HL-60/S4 treated with retinoic acid at 250 ng/mL for 4 days and 3 days (cell line): ENCODE measurements around the gene PCLO.

Source experiments
- in situ Hi-C: fragments of 300-500 bp; cut with MboI; formaldehyde crosslinking; loops from 2 replicates; pipeline ENCODE4 v1.7.0; 2022; ENCODE audit warnings: low sequenced_read_pairs

The PCLO gene

GRCh38 chr7:82841828-82842227 lies 320.9 kb downstream of the PCLO start:
- in situ Hi-C loops: no loop called here

DNA sequence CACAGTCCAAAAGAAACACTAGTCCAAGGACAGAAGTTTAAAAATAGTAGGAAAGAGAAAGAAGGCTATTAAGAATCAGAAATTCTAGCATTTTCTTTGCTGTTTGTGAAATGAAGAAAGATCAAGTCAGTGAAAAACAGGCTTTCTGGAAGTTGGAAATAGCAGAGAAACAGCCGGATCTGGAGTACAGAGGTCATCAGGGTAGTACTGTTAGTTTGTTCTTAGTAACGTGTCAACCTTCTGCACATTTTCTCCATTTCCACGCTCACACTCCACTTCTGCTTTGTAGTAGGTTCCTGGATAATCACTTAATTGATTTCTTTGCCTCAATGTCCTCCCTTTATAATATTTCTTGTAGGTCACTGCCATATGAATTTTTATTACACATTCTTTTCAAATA lies 322.6 kb downstream of the PCLO start:
- in situ Hi-C loops: no loop called here

DNA sequence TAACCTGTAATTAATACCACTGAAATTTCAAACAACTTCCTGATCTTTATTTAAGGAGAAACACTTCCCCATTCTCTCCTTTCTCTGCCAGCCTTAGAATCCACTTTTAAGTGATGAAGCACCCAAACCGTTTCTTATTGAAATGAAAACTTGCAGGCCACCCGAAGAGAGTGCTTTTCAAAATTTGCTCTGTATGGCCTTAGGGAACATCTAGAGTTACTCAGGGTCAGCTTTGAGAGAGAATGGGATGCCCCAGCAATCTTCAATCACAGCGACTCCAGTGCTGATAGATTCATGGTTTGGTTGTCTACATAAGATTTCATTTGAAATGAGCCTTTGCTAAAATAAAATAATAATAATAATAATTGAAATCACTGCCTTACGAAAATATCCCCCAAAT lies 323.1 kb downstream of the PCLO start:
- in situ Hi-C loops: no loop called here

- in situ Hi-C loops: no loop called here
Observed at GRCh38 chr7:82839063-82839462, 323.6 kb downstream of the PCLO start.

DNA sequence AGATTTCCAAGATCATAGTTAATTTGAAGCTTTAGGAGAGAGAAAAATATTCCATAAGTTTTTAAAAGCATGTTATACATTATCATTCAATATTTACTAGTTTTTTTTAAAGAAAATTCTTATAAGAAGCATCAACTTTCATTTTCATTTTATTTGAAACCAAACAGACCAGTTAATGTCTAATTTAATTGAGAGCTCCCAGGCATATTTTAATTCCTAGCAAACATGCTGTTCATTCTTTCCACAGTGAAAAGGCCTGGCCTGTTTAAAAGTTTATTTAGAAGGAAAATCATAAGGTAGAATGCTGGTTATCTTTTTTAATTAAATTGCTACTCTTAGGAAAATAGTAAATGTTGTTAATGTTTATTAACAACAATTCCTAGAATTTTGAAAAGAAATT lies 324.4 kb downstream of the PCLO start:
- in situ Hi-C loops: no loop called here

DNA sequence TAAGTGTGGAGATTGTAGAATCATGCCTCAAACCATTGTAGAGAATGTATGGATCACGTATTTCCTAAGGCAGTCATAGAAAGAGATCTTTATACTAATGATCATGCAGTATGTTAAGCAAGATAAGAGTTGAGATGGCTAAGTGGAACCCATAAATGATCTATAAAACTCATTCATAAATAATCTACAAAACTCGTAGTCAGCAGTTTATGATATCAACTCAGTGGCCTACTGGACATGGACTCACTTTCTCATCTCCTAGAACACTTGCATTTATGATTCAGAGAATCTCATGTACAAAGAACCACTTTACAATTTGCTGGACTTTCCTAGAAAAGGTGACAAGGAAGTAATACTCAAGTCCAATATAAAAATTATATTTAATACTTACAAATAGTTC lies 339.6 kb downstream of the PCLO start:
- in situ Hi-C loops: no loop called here

DNA sequence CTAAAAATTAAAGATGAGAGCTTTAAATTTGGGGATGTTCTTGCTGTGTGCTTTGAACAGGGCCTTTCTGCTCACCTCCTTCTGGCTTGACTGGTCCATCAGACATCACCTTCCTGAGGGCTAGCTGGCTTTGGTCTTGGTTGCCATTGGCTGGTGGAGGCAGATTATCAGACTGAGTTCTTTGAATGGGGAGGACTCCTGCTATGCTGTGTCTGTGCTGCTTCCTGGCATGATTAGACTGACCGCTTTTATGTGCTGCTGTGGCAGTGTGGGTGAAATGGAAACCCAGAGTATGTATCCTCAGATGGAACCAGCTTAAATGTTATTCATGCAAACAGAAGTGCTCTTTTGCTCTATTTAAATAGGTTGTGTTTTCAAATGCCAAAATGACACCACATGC lies 341.6 kb downstream of the PCLO start:
- in situ Hi-C loops: no loop called here

- in situ Hi-C loops: no loop called here
Observed at GRCh38 chr7:82818171-82818570, 344.5 kb downstream of the PCLO start.

DNA sequence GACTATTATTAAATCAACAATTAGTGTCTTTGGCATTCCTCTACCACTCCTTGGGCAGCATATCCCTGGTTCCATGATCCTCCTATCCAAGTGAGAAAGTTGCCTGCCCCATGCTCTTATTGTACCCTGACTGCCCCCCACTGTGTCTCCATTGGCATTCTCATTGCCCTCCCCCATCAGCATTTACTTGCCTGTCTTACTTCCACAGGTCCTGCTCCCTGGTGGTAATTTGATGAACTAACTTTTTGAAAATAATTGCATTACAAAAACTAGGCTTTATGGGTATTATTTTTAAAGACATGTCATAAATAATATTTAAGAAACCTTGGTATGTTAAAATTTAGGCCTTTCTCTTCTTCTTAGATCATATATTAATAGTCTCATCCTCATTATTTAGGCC lies 346.4 kb downstream of the PCLO start:
- in situ Hi-C loops: no loop called here

GRCh38 chr7:82810558-82811259 lies 352.0 kb downstream of the PCLO start:
- in situ Hi-C loops: no loop called here

GRCh38 chr7:82808633-82809032 lies 354.1 kb downstream of the PCLO start:
- in situ Hi-C loops: no loop called here

GRCh38 chr7:82805527-82805960 lies 357.1 kb downstream of the PCLO start:
- in situ Hi-C loops: no loop called here

GRCh38 chr7:82803411-82803810 lies 359.3 kb downstream of the PCLO start:
- in situ Hi-C loops: no loop called here

DNA sequence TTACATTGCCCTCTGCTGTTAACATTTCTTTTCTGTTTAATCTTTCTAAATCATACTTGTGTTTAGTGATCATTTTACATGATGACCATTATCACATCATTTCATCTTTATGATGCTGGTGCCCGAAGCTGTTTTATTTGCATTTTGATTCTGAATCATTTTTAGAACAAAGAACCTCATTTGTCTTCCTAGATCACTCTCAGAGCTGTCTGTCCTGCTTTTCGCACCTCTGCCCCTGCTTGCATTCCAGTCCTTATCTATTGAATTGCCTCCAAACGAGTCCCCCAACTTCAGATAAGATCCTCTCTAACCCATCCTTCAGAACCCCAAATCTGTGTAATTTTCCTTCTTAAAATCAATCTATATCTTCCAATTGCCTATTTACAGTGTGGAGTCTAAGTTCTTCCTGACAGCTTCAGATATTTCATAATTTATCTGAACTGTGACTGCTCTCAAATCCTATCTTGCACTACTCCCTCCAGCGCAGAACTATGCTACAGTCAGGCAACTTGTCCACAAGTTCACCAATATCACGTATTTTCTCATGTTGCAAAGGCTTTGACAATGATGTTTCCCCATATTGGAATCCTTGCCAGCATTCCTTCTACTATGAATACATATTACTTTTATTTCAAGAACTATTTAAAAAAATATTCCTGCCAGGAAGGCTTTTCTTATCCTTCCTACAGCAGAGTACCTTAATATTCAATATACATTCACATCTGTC lies 372.6 kb downstream of the PCLO start:
- in situ Hi-C loops: no loop called here

GRCh38 chr7:82778021-82778420 lies 384.7 kb downstream of the PCLO start:
- in situ Hi-C loops: no loop called here

DNA sequence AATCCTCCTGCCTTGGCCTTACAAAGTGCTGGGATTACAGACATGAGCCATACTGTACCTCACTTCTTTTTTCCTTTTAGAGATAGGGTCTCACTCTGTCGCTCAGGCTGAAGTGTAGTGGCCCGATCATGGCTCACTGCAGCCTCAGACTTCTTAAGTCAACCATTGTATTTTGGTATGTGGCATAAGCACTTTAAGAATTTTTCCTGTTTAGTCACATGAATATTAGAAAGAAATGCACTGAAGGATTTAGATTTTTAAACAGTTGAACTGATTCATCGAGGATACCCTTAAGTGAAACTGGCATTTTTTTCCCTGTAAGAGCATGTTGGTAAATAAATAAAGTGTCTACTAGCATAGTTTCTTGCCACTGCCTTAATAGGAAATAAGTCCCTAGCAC lies 399.8 kb downstream of the PCLO start:
- in situ Hi-C loops: no loop called here

GRCh38 chr7:82760831-82761230 lies 401.9 kb downstream of the PCLO start:
- in situ Hi-C loops: no loop called here

- in situ Hi-C loops: no loop called here
Observed at GRCh38 chr7:82760074-82760473, 402.6 kb downstream of the PCLO start.

- in situ Hi-C loops: no loop called here
Observed at GRCh38 chr7:82755705-82756551, 406.8 kb downstream of the PCLO start.

DNA sequence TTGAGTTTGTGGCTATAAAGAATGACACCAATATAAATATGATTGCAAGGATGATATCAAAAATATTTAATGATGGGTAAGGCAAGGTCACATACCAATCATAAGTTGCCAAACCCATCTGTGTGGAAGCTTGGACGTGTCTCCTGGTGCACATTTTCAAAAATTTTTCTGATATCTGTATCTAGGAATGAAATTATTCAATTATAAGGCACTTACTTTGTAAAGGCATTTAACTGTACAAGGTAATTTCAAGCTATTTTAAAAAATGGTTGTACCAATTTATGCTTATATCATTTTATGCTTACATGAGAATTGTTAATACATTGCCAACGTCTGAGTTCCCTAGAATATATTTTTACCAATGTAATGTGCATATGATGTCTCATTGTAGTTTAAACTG lies 412.7 kb downstream of the PCLO start:
- in situ Hi-C loops: no loop called here

- in situ Hi-C loops: no loop called here
Observed at GRCh38 chr7:82745820-82746219, 416.9 kb downstream of the PCLO start.

DNA sequence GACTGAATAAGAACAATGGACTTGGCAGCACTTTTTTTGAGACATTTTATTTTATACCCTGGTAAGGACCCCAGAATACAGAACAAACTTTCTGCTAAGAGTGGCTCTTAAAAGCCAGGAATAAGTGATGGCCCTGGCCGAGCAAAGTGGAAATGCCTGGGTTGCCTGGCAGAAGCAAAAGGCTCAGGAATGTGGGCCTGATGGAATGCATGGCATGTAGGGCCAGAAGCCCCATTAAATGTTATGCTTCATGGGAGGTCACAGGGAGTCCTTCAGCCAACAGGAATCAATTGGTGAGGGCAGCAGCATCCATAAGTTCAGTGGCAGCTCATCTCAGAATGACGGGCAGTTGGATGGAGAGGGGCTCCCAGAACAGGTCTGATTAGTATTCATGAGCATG lies 417.6 kb downstream of the PCLO start:
- in situ Hi-C loops: no loop called here
